Glomerular visceral epithelial cell (primary cell): Measurements from ENCODE around the gene ZBTB42.
A peak's percentile ranks its signal among the peaks of the same experiment; 100 is the strongest.
"Not testable (repeated sequence)": the region's sequence is repeated elsewhere in the genome, so short reads cannot be mapped to it uniquely, and the experiment has no call there.

Experiments
- DNase-seq: peaks from one replicate; pipeline ENCODE4 v3.0.0-alpha.2; 2016; ENCODE audit errors: extremely low spot score

The ZBTB42 gene

DNA sequence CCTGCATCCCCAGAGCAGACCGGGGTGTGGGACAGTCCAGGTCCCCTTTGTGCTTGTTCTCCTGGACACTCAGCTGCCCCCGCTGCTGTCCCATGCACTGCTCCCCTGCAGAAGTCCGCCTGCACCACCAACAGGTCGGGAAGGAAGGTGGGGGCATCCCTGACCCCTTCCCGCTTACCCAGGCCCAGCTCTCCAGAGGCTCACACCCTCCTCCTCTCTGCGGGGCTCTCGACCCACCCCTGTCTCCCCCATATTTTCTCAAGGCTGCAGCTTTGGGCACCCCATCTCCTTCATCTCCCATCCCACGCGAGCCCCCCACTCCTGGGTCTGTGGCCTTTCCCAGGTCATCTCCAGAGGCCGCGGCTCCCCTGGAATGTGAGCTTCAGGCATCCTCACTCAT lies 9.4 kb downstream of the ZBTB42 start:
- DNase-seq = no peak

DNA sequence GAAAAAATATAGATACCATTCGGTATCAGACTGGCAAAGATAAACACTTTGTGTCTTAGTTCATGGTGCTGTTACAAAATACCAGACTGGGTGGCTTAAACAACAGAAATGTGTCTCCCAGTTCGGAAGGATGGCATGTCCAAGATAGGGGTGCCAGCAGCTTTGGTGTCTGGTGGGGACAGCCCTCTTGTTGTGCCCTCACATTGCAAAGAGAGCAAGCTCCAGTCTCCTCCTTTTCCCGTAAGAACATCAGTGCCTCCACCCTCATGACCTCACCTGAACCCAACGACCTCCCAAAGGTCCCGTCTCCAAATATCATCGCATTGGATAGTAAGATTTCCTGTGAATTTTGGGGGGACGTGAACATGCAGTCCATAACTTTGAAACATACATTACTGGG lies 12.4 kb downstream of the ZBTB42 start:
- no peak for DNase-seq

DNA sequence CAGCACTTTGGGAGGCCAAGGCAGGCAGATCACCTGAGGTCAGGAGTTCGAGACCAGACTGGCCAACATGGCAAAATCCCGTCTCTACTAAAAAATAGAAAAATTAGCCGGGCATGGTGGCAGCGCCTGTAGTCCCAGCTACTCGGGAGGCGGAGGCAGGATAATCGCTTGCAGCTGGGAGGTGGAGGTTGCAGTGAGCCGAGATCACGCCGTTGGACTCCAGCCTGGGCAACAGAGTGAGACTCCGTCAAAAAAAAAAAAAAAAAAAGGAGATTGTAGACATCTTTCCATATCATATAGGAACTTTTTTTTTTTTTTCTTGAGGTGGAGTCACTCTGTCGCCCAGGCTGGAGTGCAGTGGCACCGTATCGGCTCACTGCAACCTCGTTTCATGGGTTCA lies 13.8 kb downstream of the ZBTB42 start:
- DNase-seq = not testable (repeated sequence)

DNA sequence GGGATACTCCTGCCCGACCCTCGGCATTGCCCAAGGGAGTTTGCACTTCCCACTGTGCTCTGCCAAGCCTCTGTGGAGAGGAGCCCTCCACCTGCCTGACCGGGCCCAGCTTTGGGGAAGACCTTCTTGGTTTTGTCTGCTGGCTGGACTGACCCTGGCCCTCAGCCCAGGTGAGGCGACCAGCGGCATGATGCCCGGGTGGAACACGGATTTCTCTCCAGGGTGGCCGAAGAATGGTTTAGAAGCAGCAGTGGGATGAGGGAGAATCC lies 15.6 kb downstream of the ZBTB42 start:
- no peak for DNase-seq

DNA sequence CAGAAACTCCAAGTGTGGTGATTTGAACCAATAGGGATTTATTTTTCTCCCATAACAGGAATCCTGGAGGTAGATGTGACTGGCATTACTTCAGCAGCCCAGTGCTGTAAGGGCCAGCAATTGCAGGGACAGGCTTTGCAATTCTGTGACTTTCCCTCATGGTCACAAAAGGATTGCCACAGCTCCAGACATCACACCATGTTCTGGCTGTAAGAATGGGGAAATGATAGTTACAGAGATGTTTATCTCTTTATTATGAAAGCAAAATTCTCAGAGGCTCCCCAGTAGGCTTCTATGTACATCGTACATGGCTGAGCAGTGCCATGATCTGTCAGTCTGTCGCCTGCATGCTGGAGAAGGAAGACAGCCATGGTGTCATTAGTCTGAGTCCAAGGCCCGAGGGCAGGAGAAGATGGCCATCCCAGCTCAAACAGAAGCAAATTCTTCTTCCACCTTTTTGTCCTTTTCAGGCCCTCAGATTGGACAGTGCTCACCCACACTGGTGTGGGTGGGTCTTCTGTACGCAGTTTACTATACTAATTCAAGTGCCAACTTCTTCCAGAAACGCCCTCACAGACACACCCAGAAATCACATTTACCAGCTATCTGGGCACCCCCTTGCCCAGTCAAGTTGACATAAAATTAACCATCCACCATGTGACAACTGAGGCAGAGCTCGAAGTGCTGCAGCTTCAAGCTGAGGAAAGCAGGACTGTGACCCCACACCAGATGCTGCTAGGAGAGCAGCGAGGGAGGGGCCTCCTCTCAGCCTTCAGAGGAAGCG lies 17.2 kb downstream of the ZBTB42 start:
- no peak for DNase-seq

DNA sequence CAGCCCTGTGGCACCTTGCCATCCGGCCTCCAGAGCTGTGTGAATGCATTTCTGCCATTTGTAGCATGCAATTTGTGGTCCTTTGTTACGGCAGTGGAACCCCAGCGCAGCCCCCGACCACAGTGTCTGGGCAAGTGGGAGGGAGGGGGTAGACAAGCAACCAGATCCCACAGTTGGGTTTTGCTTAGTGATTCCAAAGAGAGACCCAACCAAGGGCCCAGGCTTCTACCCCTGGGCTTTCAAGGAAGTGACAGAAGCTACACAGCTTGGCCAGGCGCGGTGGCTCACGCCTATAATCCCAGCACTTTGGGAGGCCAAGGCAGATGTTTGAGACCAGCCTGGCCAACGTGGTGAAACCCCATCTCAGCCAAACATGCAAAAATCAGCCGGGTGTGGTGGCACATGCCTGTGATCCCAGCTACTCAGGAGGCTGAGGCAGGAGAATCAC lies 17.8 kb downstream of the ZBTB42 start:
- DNase-seq = no peak

DNA sequence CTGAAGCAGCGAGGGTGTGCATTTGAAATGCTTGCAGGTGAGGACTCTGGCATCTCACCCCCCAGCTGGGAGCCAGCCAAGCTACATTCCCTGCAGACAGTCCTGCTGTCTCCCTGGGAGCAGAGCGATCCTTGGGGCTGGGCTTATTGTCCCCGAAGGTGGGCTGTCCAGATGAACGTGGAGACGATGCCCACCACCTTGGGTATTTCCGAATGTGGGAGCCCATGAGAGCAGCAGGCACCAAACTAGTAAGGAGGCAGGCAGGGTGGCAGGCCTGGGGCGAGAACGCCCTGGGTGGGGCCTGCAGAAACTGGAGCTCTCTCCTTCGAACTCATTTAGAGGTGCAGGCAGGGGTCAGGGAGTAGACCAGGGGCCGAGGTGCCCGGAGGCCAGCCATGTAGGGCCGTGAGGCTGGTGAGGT lies 18.5 kb downstream of the ZBTB42 start:
- no peak for DNase-seq

DNA sequence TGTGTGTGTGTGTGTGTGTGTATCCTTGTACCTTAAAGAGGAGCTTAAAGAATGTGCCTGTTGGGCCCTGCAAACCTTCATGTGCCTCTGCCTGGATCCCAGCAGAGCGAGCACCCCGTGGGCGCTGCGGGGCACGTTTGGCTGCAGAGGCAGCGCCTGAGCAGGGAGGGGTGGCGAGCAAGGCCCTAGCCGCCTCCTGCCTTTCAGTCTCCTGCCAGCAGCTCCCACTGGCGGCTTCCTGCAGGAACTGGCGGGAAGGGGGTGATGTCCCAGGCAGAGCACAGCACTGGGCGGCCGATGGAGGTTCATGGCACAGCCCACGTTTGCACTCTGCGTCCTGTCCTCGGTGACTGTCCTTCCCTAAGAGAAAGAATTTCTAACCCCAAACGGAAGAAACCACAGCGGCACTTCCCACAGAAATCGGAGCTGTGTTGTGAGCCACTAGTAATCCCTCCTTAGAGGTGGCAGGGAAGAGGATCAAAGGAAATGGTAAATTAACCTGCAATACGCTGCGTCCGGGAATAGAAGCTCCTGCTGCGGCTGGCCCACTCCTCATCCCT lies 19.8 kb downstream of the ZBTB42 start:
- peak; percentile 84 for DNase-seq

DNA sequence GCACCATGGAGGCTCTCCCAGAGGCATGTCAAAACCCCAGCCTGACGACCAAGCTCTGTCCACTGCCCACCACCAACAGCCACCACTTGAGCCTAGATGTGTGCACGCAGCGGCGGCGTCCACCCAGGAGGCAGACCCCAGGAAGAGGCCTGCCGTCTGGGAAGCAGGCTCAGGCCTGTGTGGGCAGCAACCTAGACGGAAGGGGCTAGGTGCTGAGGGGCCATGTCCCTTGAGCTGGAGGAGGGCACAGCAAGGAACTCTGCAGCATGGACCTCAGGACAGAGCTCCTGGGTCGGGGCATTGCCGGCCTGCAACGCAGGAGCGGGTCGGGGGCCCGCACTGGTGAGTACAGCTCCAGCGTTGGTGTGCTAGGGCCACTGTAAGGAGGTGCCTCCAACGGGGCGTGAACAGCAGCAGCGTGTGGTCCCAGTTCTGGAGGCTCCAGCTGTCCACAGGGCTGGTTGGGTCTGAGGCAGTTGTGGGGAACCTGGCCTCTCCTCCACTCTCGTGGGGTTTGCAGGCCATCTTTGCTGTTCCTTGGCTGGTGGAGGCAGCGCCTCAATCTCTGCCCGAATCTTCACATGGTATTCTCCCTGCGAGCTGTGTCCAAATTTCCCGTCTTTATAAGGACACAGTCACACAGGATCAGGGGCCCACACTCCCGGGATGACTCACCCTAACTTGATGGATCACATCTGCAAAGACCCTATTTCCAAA lies 20.5 kb downstream of the ZBTB42 start:
- DNase-seq = no peak

DNA sequence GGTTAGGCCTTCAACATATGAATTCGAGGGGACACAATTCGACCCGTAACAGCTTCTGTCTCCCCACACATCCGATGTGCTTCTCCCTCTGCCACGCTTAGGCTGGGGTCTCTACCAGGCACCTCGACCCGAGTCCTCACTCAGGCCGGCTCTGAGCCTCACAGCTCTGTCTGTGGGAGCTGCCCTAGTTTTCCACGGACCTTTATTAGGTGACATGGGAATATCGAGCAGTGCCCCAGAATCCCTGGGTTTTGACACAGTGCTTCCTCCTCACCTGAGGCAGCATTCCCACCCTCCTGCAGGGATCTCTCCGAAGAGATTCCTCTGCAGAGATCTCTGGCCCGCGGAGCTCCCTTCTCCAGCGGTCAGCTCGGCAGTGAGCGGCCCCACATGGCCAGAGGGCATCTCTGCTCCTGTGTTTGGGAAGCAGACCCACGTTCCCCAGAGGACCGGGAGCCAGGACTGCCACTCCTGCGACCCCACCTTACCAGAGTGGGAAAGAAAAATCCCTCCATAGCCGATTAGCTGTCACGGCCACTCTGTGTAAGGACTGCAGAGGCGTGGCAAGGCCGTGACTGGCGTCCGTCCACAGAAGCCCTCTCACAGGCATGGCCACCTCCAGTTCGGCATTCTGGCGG lies 21.2 kb downstream of the ZBTB42 start:
- DNase-seq = no peak

DNA sequence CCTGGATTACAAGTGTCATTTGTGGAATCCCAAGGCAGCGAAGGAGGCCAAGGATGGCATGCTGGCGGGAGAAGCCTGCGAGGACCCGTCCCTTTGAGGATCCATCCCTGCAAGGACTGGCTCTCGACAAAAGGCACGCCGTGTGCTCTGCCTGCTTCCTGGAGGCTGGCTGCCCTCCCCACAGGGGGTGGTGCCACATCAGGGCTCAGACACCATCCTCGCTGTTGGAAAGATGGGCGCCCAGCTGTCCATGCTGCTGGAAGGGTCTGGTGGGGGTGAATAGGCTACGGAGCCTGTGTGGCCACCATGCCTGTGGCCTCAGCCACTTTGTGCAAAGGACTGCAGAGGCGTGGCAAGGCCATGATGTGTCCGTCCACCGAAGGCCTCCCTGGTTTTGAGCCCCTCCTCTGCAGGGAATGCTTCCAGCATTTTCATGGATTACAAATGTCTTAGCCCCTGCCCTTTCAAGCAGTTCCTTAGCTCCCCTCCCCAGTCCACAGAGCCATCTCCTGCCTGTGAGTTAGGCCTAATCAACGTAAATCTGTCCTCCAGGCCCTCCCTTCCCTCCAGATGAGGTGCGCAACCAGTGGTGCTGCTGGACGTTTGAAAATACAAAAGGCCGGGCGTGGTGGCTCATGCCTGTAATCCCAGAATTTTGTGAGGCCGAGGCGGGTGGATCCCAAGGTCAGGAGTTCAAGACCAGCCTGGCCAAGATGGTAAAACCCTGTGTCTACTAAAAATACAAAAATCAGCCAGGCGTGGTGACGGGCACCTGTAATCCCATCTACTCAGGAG lies 22.1 kb downstream of the ZBTB42 start:
- no peak for DNase-seq

DNA sequence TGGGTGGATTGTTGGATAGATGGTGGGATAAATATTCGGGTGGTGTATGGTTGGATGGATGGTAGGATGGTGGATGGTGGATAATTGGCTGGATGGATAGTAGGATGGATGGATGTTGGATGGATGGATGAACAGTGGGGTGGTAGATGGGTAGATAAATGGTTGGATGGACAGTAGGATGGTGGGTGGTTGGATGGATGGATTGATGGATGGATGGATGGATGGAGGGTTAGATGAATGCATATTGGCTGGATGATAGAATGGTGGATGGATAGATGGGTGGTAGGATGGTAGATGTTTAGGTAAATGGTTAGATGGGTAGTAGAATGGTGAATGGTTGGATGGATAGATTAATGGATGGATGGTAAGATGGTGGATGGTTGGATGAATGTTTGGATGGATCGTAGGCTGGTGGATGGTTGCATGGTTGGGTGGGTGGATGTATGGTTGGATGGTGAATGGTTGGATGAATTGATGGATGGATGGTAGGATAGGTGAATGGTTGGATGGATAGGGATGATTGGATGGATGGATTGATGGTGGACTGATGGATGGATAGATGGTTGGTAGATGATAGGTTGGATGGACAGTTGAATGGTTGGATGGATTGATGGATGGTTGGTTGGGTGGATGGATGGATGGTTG lies 23.6 kb downstream of the ZBTB42 start:
- no peak for DNase-seq

DNA sequence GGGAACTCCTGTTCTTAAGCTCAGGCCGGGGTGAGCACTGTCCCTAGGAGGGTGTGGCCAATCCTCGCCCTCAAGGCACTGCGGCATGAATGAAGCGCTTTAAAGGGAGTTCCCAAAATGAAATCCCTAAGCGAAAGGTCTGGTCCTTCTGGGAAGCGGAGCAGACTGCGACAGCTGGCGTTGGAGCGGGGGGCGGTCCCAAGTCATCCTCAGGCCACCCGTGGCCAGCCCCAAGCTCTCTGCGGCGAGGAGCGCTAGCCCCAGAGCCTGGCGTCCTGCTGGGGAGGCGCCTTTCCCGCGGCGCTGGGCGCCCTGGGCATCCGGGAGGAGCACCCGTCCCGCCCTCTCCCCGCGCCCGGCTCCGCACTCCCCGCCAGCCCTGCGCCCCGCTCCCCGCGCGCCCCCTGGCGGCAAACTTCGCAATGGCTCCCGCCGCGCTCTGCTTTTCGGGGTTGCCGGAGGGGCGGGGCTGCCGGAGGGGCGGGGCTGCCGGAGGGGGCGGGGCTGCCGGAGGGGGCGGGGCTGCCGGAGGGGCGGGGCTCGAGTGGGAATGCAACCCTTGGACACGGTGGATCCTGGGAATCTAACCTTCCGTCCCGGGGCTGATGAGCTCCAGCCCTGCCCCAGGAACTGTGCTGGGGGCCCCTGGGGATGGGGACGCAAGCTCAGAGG lies 25.4 kb downstream of the ZBTB42 start:
- peak; percentile 92 for DNase-seq

DNA sequence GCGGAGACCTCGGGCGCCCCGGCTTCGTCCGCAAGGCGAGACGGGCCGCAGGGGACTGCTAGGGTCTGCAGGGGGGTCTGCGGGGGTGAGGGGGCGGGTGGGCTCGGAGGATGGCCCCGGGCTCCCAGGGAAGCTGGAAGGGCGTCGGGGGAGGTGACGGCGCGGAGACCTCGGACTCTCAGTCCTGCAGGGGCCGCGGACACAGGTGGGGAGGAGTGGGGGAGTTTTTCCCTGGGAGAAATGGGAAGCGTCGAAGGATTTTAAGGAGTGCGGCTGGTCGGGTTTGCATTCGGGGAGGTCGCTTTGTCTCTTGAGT lies 25.9 kb downstream of the ZBTB42 start:
- no peak for DNase-seq

DNA sequence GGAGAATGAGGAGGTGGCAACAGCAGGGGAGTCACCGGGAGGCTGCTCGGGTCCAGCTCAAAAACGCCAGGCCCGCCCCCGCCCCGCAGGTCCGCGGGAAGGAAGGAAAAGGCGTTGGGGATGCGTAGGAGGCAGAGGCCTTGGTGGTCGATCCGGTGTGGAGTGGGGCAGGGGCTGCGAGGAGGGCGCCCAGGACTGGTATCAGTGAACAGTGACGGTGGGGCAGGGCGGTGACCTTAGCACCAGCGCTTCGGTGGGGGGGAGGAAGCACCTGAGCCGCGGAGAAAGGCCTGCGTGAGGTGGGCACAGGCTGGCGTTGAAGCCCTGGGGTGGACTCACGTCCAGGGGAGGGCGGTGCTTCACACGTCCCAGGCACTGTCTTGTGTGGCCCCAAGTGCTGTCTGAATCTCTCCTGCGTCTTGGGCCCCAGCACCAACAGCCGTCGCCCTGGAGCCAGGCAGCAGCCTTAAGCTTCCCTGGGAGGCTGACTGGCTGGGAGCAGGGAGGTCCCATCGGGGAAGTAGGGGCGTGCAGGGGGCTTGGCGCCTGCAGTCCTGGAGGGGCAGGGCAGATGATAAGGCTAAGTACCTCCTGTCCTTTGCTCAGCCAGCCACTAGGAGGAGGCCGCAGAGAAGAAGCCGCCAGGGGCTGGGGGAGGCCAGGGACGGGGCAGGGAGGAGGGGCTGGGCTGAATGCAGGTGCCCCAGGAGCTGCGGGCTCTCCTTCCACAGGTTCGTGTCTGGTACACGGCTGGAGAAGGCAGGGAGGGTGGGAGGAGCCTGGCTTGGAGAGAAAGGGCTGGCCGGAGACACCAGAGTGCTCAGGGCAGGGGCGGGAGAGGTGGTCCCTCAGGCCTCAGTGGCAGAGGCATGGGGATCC lies 26.5 kb downstream of the ZBTB42 start:
- peak; percentile 52 for DNase-seq

DNA sequence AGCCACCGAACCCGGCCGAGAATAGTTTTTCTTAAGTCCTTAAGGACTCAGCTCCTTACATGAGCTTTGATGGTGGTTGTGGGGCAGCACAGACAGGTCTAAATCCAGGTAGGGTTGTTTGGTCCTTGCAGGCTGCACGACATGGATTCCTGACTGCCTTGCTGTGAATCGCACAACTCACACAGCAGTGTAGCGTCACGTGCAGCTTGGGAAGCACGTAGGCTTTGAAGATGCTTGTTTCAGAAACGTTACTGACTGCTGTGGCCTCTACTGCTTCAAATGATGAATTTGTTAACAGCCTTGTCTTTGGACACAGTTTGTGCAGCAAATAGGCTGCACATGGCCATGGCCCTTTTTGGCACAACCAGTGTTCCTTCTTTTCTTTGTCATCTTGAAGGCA lies 29.9 kb downstream of the ZBTB42 start:
- no peak for DNase-seq

DNA sequence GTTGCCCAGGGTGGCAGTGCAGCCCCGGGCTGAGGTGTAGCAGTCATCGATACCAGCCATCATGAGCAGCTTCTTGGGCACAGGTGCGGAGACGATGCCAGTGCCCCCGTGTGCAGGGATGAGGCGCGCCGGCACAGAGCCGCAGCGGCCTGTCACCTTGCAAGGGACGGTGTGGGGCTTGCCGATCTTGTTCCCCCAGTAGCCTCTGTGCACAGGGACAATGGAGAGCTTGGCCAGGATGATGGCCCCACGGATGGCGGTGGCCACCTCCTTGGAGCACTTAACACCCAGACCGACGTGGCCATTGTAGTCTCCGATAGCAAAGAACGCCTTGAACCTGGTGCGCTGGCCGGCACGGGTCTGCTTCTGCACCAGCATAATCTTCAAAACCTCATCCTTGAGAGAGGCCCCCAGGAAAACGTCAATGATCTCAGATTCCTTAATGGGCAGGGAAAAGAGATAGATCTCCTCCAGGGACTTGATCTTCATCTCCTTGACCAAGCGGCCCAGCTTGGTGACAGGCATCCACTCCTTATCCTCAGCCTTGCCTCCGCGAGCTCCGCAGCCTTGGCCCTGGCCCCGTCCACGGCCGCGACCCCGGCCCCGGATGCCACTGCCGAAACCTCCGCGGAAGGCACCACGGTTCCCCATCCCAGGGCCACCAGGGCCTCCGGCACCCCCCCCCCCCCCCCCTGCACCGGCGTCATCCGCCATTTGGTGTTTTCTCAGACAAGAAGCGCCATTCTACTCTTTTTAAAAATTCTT lies 35.5 kb downstream of the ZBTB42 start:
- DNase-seq = not testable (repeated sequence)

DNA sequence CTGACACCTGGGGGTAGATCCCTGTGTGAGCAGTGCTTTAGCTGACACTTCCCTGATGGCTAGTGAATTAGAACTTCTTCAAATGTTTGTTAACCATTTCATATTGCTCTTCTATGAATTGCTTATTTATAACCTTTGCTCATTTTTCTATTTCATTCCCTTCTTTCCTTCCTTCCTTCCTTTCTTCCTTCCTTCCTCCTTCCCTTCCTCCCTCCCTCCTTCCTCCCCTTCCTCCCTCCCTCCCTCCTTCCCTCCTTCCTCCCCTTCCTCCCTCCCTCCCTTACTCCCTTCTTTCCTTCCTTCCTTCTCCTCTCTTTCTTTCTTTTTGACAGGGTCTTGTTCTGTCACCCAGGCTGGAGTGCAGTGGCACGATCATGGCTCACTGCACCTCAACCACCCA lies 40.8 kb downstream of the ZBTB42 start:
- no peak for DNase-seq

DNA sequence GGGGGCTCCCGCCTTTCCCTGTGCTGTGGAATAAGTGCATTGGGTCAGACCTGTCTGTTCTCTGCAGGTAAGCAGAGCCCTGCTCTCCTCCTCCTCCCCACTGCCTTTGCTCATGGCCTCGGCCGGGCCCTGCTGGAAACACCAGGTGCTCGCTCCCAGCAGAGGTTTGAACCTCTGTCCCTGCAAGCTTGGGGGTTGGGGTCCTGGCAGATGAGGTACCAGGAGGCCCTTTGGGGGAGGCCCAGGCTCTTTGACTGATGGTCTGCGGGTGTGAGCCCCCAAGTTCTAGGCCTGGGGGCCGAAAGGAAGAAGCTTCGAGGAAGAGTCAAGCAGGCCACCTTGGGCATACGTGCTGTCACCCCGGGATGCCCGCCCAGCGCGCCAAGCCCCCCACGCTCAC lies 42.1 kb downstream of the ZBTB42 start:
- no peak for DNase-seq
